Lower lobe of right lung (tissue), 2 donors: ENCODE data around the gene WASHC4. TPM values are rescaled to one million over a fixed set of nuclear protein-coding genes. Genes with fewer than 3 reads are reported as not detected.

Source experiments
- ATAC-seq, 2 donors: fragments of 200-7000 bp; cut with Tn5 transposase; one replicate each; pipeline ENCODE4 v1.9.1; 2020 to 2022; ENCODE audit warnings: mild to moderate bottlenecking in 2 of 2, moderate library complexity in 2 of 2
- DNase-seq: peaks from one replicate; pipeline ENCODE4 v3.0.0-alpha.2; 2020
- H3K27ac ChIP-seq: fragments of 200-600 bp; one replicate; pipeline ENCODE4 v1.8.0; 2022
- H3K27me3 ChIP-seq: fragments of 200-600 bp; one replicate; pipeline ENCODE4 v1.8.0; 2022; ENCODE audit warnings: low read depth
- H3K36me3 ChIP-seq: fragments of 200-600 bp; one replicate; pipeline ENCODE4 v1.8.0; 2022; ENCODE audit warnings: mild to moderate bottlenecking
- H3K4me1 ChIP-seq: fragments of 200-600 bp; one replicate; pipeline ENCODE4 v1.8.0; 2022
- H3K4me3 ChIP-seq: fragments of 200-600 bp; one replicate; pipeline ENCODE4 v1.8.0; 2022; ENCODE audit warnings: mild to moderate bottlenecking
- H3K9me3 ChIP-seq: fragments of 200-600 bp; one replicate; pipeline ENCODE4 v1.8.0; 2022
- CTCF ChIP-seq: fragments of 200-600 bp; IDR thresholded peaks from one replicate; pipeline ENCODE4 v1.8.0; 2022; ENCODE audit warnings: antibody characterized with exemption, mild to moderate bottlenecking
- intact Hi-C: fragments of 100-400 bp; cut with DNase I; formaldehyde crosslinking; loops from one replicate; pipeline ENCODE4 v1.11.0; 2022
- total RNA-seq: library from RNA; stranded (reverse); fragmentation: NEBNext Ultra II Directional; extraction: Animal tissue kit (Norgen Biotek cat#: 25700); gene quantifications from one replicate; pipeline ENCODE4 v1.2.1, GENCODE V29; 2021
- donor health status: DM: no; HTN: yes; CAD: no; lungs with severe emphysema.

Gene WASHC4
- total RNA-seq, 1 donor from 2014 or later: 68.9 TPM

GRCh38 chr12:105212438-105212837 is 104.9 kb downstream of the WASHC4 start:
- Histone ChIP-seq H3K9me3 (no peaks in the 10 kb centered on the region), H3K27ac (no peak overlapping the region), H3K4me1 (no peaks in the 10 kb centered on the region), H3K36me3 (peaks cover 86% of the 10 kb centered on the region), H3K4me3 (no peak overlapping the region), H3K27me3 (no peaks in the 10 kb centered on the region)
- ATAC-seq (no peak), DNase-seq (no peak)
- TF ChIP-seq CTCF: no peak
- intact Hi-C loops: no loop called here

GRCh38 chr12:105214148-105214547 is 106.6 kb downstream of the WASHC4 start:
- DNase-seq: no peak
- no peaks in the 10 kb centered on the region for H3K9me3 ChIP-seq
- no peak for ATAC-seq
- intact Hi-C loops: no loop called here
- peaks cover 85% of the 10 kb centered on the region for H3K36me3 ChIP-seq
- no peak overlapping the region for H3K27ac ChIP-seq
- TF ChIP-seq CTCF: no peak
- H3K4me3 ChIP-seq: no peak overlapping the region
- no peaks in the 10 kb centered on the region for H3K27me3 ChIP-seq
- H3K4me1 ChIP-seq: peaks cover 9% of the 10 kb centered on the region

GRCh38 chr12:105214670-105215375 is 107.3 kb downstream of the WASHC4 start:
- TF ChIP-seq CTCF: no peak
- peak in 1 of 2 donors; percentile 59 for ATAC-seq
- H3K27ac ChIP-seq: no peak overlapping the region

GRCh38 chr12:105218434-105218833 is 110.9 kb downstream of the WASHC4 start:
- TF ChIP-seq CTCF: no peak
- H3K27me3 ChIP-seq: no peaks in the 10 kb centered on the region
- no peaks in the 10 kb centered on the region for H3K9me3 ChIP-seq
- DNase-seq (no peak), ATAC-seq (no peak)
- H3K4me3 ChIP-seq: no peak overlapping the region
- peaks cover 33% of the 10 kb centered on the region for H3K4me1 ChIP-seq
- peaks cover 71% of the 10 kb centered on the region for H3K36me3 ChIP-seq
- H3K27ac ChIP-seq: no peak overlapping the region
- intact Hi-C loops: no loop called here

More at GRCh38 chr12:105214670-105215375, 107.3 kb downstream of the WASHC4 start:
- H3K4me3 ChIP-seq: no peak overlapping the region
- DNase-seq: no peak
- H3K9me3 ChIP-seq: no peaks in the 10 kb centered on the region
- H3K36me3 ChIP-seq: peaks cover 78% of the 10 kb centered on the region
- no peaks in the 10 kb centered on the region for H3K27me3 ChIP-seq
- H3K4me1 ChIP-seq: peaks cover 11% of the 10 kb centered on the region
- intact Hi-C loops: no loop called here

Other genes starting within 250 kb of the WASHC4 start
- 24.8 TPM for gene SLC41A2, start 149.4 kb upstream of the WASHC4 start, total RNA-seq
- gene NOPCHAP1, start 121.4 kb upstream of the WASHC4 start, total RNA-seq: 11.7 TPM
- 9.7 TPM for gene ALDH1L2, start 23.3 kb upstream of the WASHC4 start, total RNA-seq
- 34.0 TPM for gene APPL2, start 128.4 kb downstream of the WASHC4 start, total RNA-seq
- gene C12orf75, start 223.0 kb downstream of the WASHC4 start, total RNA-seq: 14.2 TPM